Stimulated activated CD4-positive, alpha-beta T cell treated with anti-CD3 and anti-CD28 coated beads, Interleukin-2, amount 100 ng/mL, for 48 hours (primary cell): ENCODE results near the gene RARB.

ENCODE experiments used
- DNase-seq, 2 donors: peaks; one replicate each; pipeline ENCODE4 v3.0.0-alpha.2; 2020

Gene RARB

DNA sequence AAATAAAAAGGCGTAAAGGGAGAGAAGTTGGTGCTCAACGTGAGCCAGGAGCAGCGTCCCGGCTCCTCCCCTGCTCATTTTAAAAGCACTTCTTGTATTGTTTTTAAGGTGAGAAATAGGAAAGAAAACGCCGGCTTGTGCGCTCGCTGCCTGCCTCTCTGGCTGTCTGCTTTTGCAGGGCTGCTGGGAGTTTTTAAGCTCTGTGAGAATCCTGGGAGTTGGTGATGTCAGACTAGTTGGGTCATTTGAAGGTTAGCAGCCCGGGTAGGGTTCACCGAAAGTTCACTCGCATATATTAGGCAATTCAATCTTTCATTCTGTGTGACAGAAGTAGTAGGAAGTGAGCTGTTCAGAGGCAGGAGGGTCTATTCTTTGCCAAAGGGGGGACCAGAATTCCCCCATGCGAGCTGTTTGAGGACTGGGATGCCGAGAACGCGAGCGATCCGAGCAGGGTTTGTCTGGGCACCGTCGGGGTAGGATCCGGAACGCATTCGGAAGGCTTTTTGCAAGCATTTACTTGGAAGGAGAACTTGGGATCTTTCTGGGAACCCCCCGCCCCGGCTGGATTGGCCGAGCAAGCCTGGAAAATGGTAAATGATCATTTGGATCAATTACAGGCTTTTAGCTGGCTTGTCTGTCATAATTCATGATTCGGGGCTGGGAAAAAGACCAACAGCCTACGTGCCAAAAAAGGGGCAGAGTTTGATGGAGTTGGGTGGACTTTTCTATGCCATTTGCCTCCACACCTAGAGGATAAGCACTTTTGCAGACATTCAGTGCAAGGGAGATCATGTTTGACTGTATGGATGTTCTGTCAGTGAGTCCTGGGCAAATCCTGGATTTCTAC, at the start of gene RARB:
Gene RARB, plus strand, starts transcription at position 322 of the 847 bp plus-strand sequence. Its CDS starts 469 bp downstream, at position 791.
- DNase-seq = no peak

DNA sequence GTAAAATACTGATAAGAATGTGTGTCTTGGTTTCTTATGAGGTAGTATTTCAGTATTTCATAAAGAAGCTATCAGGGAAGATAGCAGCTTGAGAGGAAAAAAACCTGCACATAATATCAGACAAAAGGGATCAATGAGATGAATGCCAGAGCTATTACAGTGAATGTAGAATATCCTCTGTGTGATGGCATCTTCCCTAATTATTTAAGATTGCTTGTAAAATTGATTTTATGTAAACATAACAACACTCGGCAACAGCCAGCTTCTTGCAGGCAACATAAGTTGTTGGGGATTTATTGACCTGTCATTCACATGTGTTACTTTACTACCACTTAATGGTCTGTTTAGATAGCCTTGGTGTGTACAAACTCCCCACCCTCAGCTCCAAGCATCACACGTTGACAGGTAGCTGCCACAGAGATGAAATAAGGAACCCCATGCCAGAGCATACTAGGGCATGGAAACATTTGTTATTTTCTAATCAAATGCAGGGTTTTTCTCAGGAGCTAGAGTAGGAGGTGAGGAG, 49.2 kb upstream of the RARB start:
- DNase-seq = no peak

DNA sequence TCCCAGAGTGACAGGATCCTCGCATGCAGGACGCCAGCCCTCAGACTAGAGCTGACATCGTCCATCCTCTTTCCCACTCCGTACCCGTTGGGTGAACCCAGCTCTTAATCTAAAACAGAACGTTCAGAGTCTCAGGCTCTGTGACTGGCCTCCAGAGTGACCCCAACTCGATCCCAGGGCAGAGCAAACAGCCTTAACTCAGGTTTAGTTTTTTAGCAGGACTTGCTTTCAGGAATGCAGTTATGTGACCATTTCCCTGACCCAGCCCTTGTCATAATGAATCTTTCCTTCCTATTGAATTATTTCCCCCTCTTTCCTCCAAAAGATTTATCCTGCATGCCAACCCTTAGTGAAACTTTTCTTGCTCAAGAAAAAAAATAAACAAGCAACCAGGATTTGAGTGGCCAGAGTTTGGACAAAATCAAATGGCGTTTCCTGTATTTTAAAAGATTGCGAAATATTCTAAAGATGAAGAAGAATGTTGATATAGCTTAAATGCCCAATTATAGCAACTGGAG, 47.8 kb upstream of the RARB start:
- no peak for DNase-seq

DNA sequence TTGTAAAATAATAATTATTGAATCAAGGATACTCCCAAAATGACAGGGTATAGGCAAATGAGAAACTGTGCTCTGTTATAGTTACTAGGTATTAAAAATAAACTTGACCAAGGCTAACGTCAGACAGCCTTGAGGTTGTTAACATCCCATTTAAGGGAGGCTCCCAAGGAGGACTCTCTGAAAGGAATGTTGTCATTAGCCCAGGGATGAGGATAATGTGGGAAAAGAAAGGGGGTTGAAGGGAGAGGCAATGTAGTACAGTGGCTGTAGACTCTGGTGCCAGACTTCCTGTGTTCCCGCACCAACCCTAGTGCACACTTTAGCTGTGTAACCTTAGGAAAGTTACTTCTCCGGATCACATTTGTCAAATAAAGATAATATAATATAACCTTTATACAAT, 47.0 kb upstream of the RARB start:
- no peak for DNase-seq

DNA sequence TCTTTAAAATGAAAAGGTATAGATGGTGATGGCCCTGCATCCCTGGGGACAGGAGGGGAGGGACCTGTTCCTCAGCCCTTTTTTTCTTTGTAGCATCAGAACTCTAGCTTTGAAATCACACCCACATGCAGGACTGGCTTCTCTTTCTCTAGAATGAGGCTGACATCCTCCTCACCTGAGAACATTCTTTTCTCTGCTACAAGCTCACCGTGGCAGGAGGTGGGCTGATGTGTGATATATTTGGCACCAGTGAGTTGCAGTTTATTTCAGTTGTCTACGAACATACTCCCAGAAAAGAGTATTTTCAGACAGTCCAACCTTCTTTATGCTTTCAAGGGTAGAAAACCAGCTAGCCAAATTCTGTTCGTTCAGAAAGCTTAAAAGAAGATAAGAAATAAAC, 43.6 kb upstream of the RARB start:
- DNase-seq = no peak

DNA sequence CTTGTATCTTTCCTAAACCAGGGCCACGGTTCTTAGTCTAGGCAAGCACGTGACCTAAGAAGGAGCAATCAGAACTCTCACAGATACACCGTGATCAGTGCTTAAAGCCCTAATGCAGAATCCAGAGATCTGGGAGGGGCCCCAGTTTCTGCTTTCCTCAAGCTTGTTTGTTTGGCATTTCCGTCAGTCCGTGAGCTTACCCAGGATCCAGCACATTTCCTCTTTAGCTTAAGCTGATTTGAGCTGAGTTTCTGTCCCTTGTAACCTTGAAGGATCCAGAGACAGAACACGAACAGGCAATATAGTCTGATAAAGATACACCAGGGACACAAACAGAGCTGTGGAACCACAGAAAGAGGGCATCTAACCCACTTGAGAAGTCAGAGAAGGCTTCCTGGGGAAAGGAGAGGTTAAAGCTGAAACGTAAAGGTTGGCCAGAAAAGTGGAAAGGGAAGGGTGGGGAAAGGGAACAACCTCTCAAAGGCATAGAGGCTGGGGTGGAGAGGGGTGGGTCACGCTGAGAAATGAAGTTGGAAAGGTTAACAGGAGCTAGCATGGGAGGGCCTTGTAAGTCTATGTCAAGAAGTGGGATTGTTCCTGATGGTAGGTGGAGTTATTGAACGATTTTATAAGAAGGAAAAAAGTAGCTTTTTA, 42.1 kb upstream of the RARB start:
- DNase-seq = no peak

DNA sequence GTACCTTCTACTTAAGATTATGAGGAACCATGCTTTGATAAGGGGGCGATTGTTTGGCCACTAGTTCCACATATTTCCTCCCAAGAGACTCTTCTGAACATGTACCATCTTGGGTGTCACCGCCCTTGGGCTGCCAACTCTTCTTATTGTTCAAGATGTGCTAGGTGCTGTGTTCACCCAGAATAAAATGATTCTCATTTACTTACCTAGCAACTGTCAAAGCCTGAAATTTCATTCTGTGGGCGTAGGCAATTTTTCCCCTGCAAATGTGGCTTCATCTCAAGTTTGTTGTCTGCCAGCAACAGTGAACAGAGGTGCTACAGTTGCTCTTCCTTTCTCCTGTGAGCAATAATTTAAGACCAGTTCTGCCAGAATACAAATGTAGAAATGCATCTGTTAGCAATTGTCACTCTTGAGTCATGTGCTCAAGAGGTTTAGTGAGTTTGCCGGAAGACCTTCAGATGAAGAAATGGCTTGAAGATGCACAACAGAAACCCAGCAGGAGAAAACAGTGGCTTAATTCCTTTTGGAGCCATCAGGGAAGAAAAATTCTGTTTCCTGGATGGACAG, 41.3 kb upstream of the RARB start:
- no peak for DNase-seq

DNA sequence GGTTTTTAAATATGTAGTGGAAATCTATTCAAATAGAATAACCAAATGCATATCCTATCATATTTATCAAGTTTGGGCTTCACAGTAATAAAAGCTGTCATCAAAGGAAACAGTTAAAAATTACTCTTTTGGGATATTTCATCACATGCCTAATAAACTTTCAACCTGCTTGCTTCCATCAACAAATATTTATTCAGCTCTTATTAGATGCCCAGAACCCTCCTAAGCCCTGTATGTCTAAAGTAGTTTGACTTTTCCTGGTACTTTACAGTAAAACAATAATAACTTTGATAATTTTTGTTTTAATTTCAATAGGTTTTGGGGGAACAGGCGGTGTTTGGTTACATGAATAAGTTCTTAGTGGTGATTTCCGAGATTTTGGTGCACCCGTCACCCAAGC, 37.5 kb upstream of the RARB start:
- no peak for DNase-seq

DNA sequence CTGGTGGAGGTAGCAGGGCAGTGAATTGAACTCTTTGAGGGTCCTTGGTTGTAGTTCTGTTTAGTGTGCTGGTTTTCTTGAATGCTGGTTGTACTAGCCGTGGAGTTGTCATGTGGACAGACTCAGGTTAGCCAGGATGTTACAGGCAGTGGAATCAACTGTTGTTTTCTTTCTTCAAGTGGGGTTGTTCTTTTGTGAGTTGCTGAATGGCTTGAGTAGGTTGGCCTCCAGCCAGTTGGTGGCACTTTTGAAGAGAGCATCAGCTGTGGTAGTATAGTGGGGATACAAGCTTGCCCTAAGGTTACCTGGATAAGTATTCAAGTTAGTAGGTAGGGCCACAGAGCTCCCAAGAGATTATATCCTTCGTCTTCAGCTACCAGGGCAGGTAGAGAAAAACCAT, 31.8 kb upstream of the RARB start:
- DNase-seq = no peak

DNA sequence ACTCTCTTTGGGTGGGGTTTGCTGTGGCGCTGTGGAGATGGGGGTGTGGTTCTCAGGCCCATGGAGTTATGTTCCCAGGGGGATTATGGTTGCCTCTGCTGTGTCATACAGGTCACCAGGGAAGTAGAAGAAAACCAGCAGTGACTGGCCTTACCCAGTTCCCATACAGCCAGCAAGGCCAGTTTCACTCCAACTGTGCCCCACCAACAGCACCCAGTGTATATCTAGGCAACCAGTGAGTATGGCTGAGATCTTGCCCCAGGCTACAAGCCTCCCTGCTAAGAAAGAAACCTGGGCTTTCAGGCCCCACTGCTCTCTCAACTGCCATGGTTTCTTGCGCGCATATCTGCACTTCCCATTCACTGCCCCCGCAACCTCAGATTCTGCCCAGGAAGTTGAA, 31.4 kb upstream of the RARB start:
- DNase-seq = no peak

DNA sequence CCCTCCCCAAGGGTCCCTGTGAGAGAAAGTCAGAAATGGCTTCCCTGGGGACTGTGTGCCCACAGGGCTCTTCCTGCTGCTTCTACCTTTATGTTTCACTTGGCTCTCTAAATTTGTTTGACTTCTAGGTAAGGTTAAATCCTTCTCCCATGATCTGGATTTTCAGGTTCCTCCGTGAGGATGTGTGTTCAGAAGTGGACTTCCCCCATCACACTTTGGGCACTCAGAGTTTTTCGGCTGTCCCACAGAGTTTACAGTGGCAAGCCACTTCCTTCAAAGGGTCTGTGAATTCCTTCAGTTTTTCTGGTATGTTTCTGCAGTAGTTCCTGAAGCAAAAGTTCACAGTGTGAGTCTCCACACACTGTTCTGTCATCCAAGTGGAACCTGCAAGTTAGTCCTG, 30.9 kb upstream of the RARB start:
- DNase-seq = no peak

DNA sequence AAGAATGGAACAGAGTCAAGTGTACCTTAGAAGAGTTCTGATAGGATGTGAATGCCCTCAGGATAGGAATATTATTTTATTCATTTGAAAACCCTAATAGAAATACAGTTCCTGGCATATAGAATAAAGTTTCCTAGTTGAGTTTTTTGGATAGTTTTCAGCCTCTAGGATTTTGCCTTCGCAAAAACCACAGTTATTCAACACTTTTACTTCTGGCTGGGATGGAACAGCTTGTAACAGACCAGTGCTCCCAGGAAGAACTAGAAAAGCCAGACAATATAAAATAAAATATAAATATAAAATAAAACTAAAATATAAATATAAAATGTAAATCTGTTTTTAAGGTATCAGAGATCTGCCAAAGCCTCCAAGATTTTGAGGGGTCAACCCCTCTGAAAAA, 27.5 kb upstream of the RARB start:
- no peak for DNase-seq

DNA sequence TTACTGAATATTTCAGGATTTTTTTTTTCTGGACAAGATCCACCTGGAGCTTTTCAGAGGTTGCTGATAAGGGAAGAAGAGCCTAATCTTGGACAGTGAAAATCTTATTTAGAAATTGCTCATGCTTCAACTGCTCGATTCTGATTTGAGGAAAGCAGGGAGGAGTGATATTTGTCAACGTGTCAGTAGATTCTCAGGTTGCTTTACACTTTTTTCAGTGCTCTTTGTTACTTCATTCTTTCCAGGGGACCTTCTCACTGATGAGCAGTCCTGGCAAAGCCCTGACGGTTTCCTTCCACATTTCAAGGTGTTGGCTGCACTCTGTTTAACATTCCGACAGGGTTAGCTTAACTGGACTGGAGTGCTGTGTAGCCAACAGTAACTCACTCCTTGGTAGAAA, 24.1 kb upstream of the RARB start:
- DNase-seq = no peak

DNA sequence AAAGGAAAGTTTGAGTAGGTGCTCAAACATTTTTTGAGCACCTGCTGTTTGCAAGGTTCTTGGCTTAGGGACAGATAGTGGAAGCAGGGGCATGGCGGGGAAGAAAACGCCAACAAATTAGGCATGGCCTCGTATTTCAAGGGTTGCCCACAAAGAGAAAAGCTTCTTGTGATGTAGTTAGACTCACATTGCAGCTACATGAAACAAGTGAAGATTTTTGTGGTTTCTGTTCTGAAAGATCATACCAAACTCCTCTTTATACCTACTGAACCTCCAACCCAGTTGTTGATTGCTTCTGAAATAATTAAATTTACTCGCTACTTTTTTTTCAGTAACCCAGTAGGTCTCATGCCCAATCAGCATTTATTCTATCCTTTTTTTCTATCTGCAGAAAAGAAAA, 23.5 kb upstream of the RARB start:
- DNase-seq = no peak

DNA sequence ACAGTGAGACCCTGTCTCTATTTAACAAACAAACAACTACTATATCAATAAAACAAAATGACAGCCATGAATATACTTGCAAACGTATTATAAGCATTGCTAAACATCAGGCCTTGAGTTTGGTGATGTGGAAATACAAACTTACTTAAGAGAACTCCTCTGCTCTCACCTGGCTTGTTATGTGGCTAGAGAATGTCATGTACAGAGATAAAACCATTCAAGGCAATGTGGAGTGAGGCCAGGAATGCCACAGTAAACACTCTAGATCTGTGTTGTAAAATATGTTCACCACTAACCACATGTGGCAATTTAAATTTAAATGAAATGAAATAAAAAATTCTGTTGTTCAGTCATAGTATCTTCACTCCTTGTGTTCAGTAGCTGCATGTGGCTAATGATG, 22.7 kb upstream of the RARB start:
- no peak for DNase-seq

DNA sequence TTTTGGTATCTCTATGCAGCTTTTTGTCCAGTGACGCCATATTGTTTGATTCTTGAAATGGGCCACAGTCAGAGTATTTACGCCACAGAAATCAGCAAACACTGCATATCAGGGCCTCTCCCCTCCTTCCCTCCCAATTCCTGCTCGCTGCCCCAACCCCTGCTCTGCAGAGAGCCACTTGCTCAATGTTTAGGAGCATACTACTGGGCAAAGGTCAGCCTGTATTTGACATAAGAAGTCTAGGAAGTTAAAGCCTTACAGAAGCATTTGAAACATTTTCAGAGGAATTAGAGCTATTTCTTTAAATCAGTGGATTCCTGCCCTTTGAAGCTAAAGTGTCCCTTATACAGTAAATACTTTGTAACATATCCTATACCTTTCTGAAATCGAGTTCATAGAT, 17.4 kb upstream of the RARB start:
- no peak for DNase-seq

DNA sequence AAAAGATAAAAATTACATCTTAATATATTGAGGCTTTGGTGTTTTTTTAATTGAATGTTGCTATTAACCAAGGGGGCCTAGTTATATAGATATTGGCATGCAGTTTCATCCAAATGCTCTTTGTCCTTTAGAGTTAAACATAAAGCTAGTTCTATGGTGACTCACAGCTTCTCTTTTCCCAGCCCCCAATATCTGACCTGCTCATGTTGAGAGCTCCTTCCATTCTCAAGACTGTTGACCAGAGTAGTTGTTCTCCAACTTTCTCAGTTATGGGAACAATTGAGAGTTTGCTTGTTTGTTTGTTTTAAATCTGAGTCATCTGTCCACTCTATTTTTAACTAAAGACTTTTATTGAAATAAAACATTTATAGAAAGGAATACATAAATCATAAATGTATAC, 15.8 kb upstream of the RARB start:
- DNase-seq = no peak

DNA sequence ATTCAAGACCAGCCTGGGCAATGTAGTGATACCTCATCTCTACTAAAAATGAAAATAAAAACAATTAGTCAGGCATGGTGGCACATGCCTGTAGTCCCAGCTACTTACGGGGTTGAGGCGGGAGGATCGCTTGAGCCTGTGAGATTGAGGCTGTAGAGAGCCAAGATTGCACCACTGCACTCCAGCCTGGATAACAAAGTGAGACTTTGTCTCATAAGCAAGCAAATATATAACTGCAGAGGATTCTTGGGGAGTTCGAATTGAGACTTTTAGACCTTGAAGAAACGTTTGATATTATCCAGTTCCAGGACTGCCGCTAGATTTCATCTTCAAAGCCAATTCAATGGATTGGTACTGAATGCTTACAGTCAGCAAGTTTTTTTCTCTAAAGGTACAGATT, 11.9 kb upstream of the RARB start:
- no peak for DNase-seq

DNA sequence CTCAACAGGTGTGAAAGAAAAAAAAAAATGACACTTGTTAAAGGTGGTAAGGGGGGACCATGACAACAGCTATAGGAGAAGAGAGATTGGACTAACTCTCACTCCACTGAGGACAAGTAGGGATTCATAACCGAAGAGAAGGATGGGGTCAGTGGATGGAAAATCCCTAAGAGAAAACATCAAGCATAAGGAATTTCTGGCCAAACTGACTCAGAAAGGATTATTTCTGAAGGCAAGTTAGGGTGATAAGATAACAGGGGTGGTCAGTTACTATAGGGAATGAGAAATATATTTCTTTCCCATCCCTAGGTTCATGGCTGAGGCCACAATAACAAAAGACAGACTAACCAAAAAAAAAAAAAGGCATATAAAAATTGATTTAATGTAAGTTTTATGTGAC, 9.5 kb upstream of the RARB start:
- no peak for DNase-seq

DNA sequence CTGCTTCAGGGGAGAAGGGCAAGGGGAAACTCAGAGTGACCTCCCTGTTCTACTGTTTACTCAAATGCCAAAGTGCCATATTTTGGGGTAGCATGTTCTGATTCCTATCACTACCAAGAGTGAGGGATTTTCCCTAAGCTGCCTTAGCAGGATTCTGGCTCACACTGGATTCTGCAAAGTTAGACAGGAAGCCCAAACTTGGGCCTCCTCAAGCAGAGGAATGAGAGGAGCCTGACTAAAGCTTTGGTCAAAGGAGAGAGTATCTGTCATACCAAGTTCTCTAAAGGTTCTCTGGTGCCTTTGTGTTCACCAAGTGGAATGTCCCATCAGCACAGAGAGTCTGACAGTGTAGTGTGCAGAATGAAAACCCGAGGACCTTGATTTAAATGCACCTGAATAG, 8.8 kb upstream of the RARB start:
- DNase-seq = no peak

DNA sequence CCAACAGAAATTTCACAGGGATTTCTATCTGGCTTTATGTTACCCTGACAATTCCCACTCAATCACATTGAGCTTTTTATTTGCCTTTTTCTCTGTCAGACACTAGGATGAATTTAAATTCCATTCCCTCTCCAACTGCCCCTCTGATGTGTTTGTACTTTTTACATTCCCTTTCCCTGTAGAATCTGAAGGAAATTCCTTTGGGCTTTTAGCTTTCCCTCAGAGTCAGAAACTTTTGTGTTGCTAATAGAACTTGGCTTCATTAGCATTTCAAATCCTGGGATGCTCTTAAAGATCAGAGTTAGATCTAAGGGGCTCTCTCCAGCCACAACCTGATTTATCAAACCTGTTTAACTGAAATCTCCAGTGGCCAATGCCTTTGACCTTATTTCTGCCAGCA, 7.9 kb upstream of the RARB start:
- DNase-seq = no peak

DNA sequence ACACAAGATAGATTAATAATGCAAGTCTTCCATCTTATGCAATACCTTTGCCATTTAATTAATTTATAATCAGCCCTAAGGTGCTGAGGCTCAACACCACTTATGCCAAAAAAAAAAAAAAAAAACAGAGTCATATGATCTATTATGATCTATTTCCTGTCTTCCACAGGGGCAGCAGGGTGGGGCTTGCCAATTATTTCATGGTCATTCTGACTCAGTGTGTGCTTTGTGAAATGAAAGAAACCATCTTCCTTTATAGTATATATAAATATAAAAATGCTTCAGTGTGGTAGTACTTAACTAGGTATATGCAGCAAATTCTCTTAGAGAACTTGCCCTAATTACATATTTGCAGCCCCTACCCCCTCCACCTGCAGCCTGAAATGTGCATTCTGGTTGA, 7.2 kb upstream of the RARB start:
- DNase-seq = no peak

DNA sequence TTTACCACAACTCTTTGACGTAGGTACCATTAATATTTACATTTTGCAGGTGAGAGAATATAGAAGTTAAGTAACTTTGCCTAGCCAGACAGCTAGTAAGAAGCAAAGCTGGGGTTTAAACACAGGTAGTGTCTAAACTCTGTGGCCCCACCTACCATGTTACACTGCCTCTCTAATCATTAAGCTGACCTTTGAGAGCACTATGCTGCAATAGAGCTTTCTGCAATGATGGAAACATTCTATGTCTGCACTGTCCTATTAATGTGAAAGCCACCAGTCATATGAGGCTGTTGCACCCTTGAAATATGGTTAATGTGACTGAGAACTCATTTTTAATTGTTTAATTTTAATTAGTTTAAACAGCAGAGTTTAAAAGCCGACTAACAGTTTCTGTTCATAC, 6.3 kb upstream of the RARB start:
- DNase-seq = no peak
